D341Med (cell line): ENCODE measurements around the gene LRRC10B.

Experiments
- DNase-seq: peaks from one replicate; pipeline ENCODE4 v3.0.0; 2012; ENCODE audit warnings: low spot score

Gene LRRC10B

GRCh38 chr11:61509043-61510029 lies 787 bp downstream of the LRRC10B start:
- DNase-seq = peak; percentile 93

GRCh38 chr11:61510166-61510919 lies 1.8 kb downstream of the LRRC10B start:
- DNase-seq = no peak

GRCh38 chr11:61510974-61511373 lies 2.4 kb downstream of the LRRC10B start:
- DNase-seq = no peak

- DNase-seq = no peak
Observed at GRCh38 chr11:61511383-61511782, 2.8 kb downstream of the LRRC10B start.

GRCh38 chr11:61512435-61512834 lies 3.9 kb downstream of the LRRC10B start:
- DNase-seq = no peak

GRCh38 chr11:61513143-61513765 lies 4.7 kb downstream of the LRRC10B start:
- DNase-seq = no peak

- DNase-seq = no peak
Observed at GRCh38 chr11:61514050-61514917, 5.7 kb downstream of the LRRC10B start.

GRCh38 chr11:61515686-61516085 lies 7.1 kb downstream of the LRRC10B start:
- no peak for DNase-seq

GRCh38 chr11:61516191-61516590 lies 7.6 kb downstream of the LRRC10B start:
- DNase-seq = no peak

- peak; percentile 89 for DNase-seq
Observed at GRCh38 chr11:61516675-61517572, 8.4 kb downstream of the LRRC10B start.

GRCh38 chr11:61518032-61518795 lies 9.7 kb downstream of the LRRC10B start:
- no peak for DNase-seq

GRCh38 chr11:61522881-61523280 lies 14.3 kb downstream of the LRRC10B start:
- DNase-seq = no peak

- no peak for DNase-seq
Observed at GRCh38 chr11:61524446-61524845, 15.9 kb downstream of the LRRC10B start.

- DNase-seq = no peak
Observed at GRCh38 chr11:61524963-61525587, 16.5 kb downstream of the LRRC10B start.

- DNase-seq = no peak
Observed at GRCh38 chr11:61526229-61526628, 17.7 kb downstream of the LRRC10B start.

- no peak for DNase-seq
Observed at GRCh38 chr11:61526956-61527731, 18.6 kb downstream of the LRRC10B start.

GRCh38 chr11:61528114-61528513 lies 19.6 kb downstream of the LRRC10B start:
- no peak for DNase-seq

GRCh38 chr11:61529537-61530225 lies 21.1 kb downstream of the LRRC10B start:
- DNase-seq = no peak
